ENCODE measurements around the gene NPTN. TPM values are rescaled to one million over a fixed set of nuclear protein-coding genes. Genes with fewer than 3 reads are reported as not detected.

NPTN gene
- total RNA-seq, 2 donors from 2014 or later: 85.4 to 110 TPM

GRCh38 chr15:73621286-73621826, 11.8 kb downstream of the NPTN start:
- Mint-ChIP-seq H3K4me1 (peaks cover 68% of the 10 kb centered on the region), H3K36me3 (ENCODE audit: low read depth) (no peaks in the 10 kb centered on the region), H3K9me3 (no peaks in the 10 kb centered on the region), H3K4me3 (no peak overlapping the region), H3K27ac (no peak overlapping the region), H3K27me3 (ENCODE audit: insufficient read depth) (no peaks in the 10 kb centered on the region)
- H3K4me1 ChIP-seq (ENCODE audit: control insufficient read depth, insufficient read depth, low read length): peaks cover 6% of the 10 kb centered on the region
- no peak overlapping the region for H3K27ac ChIP-seq (ENCODE audit: low read depth, low read length)
- no peaks in the 10 kb centered on the region for H3K27me3 ChIP-seq (ENCODE audit: control insufficient read depth, insufficient read depth, low read length, poor library complexity, severe bottlenecking)
- H3K9me3 ChIP-seq (ENCODE audit: control insufficient read depth, low read length): no peaks in the 10 kb centered on the region
- no peaks in the 10 kb centered on the region for H3K36me3 ChIP-seq (ENCODE audit: control insufficient read depth, insufficient read depth, low read length)
- no peak for DNase-seq
- TF ChIP-seq CTCF (conservative IDR thresholded peaks at IDR 0.05): no peak
- H3K4me3 ChIP-seq (ENCODE audit: low read length): no peak overlapping the region
- H3K9ac ChIP-seq (ENCODE audit: extremely low read depth, low read length, poor library complexity, severe bottlenecking): no peak overlapping the region

- H3K4me1 Mint-ChIP-seq: peaks cover 62% of the 10 kb centered on the region
Observed at GRCh38 chr15:73620078-73620477, 13.1 kb downstream of the NPTN start.

GRCh38 chr15:73617913-73618312, 15.3 kb downstream of the NPTN start:
- WGBS, 2 experiments (ENCODE audit: insufficient coverage in 1 of 2, insufficient read length in 1 of 2): 44 to 64% methylated on average over 4 to 5 of the region's 5 CpGs
- H3K9ac ChIP-seq (ENCODE audit: extremely low read depth, low read length, poor library complexity, severe bottlenecking): no peak overlapping the region
- H3K36me3 ChIP-seq (ENCODE audit: control insufficient read depth, insufficient read depth, low read length): no peaks in the 10 kb centered on the region
- H3K4me3 ChIP-seq (ENCODE audit: low read length): no peak overlapping the region
- Mint-ChIP-seq H3K36me3 (ENCODE audit: low read depth) (no peaks in the 10 kb centered on the region), H3K4me1 (peaks cover 48% of the 10 kb centered on the region), H3K4me3 (no peak overlapping the region), H3K27ac (no peak overlapping the region), H3K9me3 (no peaks in the 10 kb centered on the region), H3K27me3 (ENCODE audit: insufficient read depth) (no peaks in the 10 kb centered on the region)
- H3K4me1 ChIP-seq (ENCODE audit: control insufficient read depth, insufficient read depth, low read length): peaks cover 6% of the 10 kb centered on the region
- no peaks in the 10 kb centered on the region for H3K9me3 ChIP-seq (ENCODE audit: control insufficient read depth, low read length)
- no peak for DNase-seq
- no peaks in the 10 kb centered on the region for H3K27me3 ChIP-seq (ENCODE audit: control insufficient read depth, insufficient read depth, low read length, poor library complexity, severe bottlenecking)
- no peak for TF ChIP-seq CTCF (conservative IDR thresholded peaks at IDR 0.05)
- peak overlapping the region; percentile 5 for H3K27ac ChIP-seq (ENCODE audit: low read depth, low read length)

More at GRCh38 chr15:73620078-73620477, 13.1 kb downstream of the NPTN start:
- H3K27ac ChIP-seq (ENCODE audit: low read depth, low read length): no peak overlapping the region
- H3K4me3 ChIP-seq (ENCODE audit: low read length): no peak overlapping the region
- H3K27me3 Mint-ChIP-seq (ENCODE audit: insufficient read depth): no peaks in the 10 kb centered on the region
- peaks cover 6% of the 10 kb centered on the region for H3K4me1 ChIP-seq (ENCODE audit: control insufficient read depth, insufficient read depth, low read length)
- no peak overlapping the region for H3K27ac Mint-ChIP-seq
- no peaks in the 10 kb centered on the region for H3K36me3 Mint-ChIP-seq (ENCODE audit: low read depth)
- no peak overlapping the region for H3K4me3 Mint-ChIP-seq
- no peaks in the 10 kb centered on the region for H3K27me3 ChIP-seq (ENCODE audit: control insufficient read depth, insufficient read depth, low read length, poor library complexity, severe bottlenecking)
- no peak for TF ChIP-seq CTCF (conservative IDR thresholded peaks at IDR 0.05)
- H3K9ac ChIP-seq (ENCODE audit: extremely low read depth, low read length, poor library complexity, severe bottlenecking): no peak overlapping the region
- H3K9me3 ChIP-seq (ENCODE audit: control insufficient read depth, low read length): no peaks in the 10 kb centered on the region
- no peaks in the 10 kb centered on the region for H3K9me3 Mint-ChIP-seq
- no peak for DNase-seq
- H3K36me3 ChIP-seq (ENCODE audit: control insufficient read depth, insufficient read depth, low read length): no peaks in the 10 kb centered on the region

All from endodermal cell (in vitro differentiated cells).